Spleen (tissue), 11 donors: ENCODE data around the gene EGLN3. TPM values are rescaled to one million over a fixed set of nuclear protein-coding genes. Genes with fewer than 3 reads are reported as not detected.

Experiments
- DNase-seq: peaks from one replicate; pipeline ENCODE4 v3.0.0-alpha.2; 2020
- H3K27ac ChIP-seq, 8 donors: fragments of 200-600 bp; sonication (generic) in 7 of 8; 1 replicate in 4 of 8; 2 replicates in 4 of 8; pipeline versions ENCODE4 v1.5.0 to v1.8.0; 2016 to 2021; ENCODE audit warnings: inconsistent platforms in 4 of 8, mild to moderate bottlenecking in 4 of 8, moderate library complexity in 1 of 8
- H3K27me3 ChIP-seq, 7 donors: fragments of 200-600 bp; sonication (generic) in 6 of 7; replicated peaks in 1 of 7; 1 replicate in 4 of 7; 2 replicates in 3 of 7; pipeline versions ENCODE4 v1.5.0 to v1.8.0; 2016 to 2021; ENCODE audit warnings: inconsistent platforms in 3 of 7, mild to moderate bottlenecking in 1 of 7
- H3K36me3 ChIP-seq, 6 donors: fragments of 200-600 bp; sonication (generic) in 5 of 6; 1 replicate in 4 of 6; 2 replicates in 2 of 6; pipeline versions ENCODE4 v1.5.0 to v1.8.0; 2016 to 2021; ENCODE audit warnings: inconsistent platforms in 2 of 6
- H3K4me1 ChIP-seq, 6 donors: fragments of 200-600 bp; sonication (generic) in 5 of 6; 1 replicate in 3 of 6; 2 replicates in 3 of 6; pipeline versions ENCODE4 v1.5.0 to v1.8.0; 2016 to 2021; ENCODE audit warnings: inconsistent platforms in 3 of 6
- H3K4me3 ChIP-seq, 8 donors: fragments of 200-600 bp; sonication (generic) in 7 of 8; 1 replicate in 4 of 8; 2 replicates in 4 of 8; pipeline versions ENCODE4 v1.5.0 to v1.8.0; 2016 to 2021; ENCODE audit warnings: inconsistent platforms in 4 of 8, mild to moderate bottlenecking in 4 of 8, moderate library complexity in 2 of 8
- H3K9me3 ChIP-seq, 8 donors: fragments of 200-600 bp; sonication (generic) in 7 of 8; 1 replicate in 4 of 8; 2 replicates in 4 of 8; pipeline versions ENCODE4 v1.5.0 to v1.8.0; 2016 to 2021; ENCODE audit warnings: inconsistent platforms in 4 of 8
- POLR2A ChIP-seq, 3 donors: fragments of 450-650 bp; IDR thresholded peaks; one replicate each; pipeline ENCODE4 v1.5.1; 2017; ENCODE audit warnings: antibody characterized with exemption in 3 of 3, mild to moderate bottlenecking in 1 of 3
- POLR2AphosphoS5 ChIP-seq, 3 donors: sonication (generic); formaldehyde crosslinking; IDR thresholded peaks; one replicate each; pipeline ENCODE4 v1.5.1; 2017; ENCODE audit warnings: antibody characterized with exemption in 3 of 3
- WGBS, 5 donors: extraction: QIAGEN DNeasy Blood & Tissue Kit in 3 of 5; methylation state at CpG; one replicate each; pipeline versions ENCODE4 v1.1.5 to v1.1.7; 2013 to 2018; 5-methylcytosine and 5-hydroxymethylcytosine counted together
- intact Hi-C: fragments of 100-400 bp; cut with DNase I; formaldehyde crosslinking; loops from one replicate; pipeline ENCODE4 v1.15.0; 2023; ENCODE audit warnings: low total_unique reads
- polyA plus RNA-seq, 3 donors: library from polyadenylated mRNA; stranded (reverse); fragments of 200-250 nt; gene quantifications; one replicate each; pipeline ENCODE4 v1.2.1, GENCODE V29; 2013
- total RNA-seq, 7 donors: library from RNA; depleted of rRNA in 3 of 7; stranded (reverse); fragments of >200 nt in 3 of 7; fragmentation: NEBNext Ultra II Directional in 4 of 7; extraction: Animal tissue kit (Norgen Biotek cat#: 25700) in 4 of 7; gene quantifications; one replicate each; pipeline versions ENCODE4 v1.1.0 to v1.2.1, GENCODE V29; 2016 to 2021
- TF ChIP-seq, protein P1 (sequence below), 11 experiments: fragments of 200-600 bp in 7 of 11; fragments of 450-650 bp in 4 of 11; sonication (generic) in 4 of 11; IDR thresholded peaks in 8 of 11; conservative IDR thresholded peaks in 3 of 11; 1 replicate in 7 of 11; 2 replicates in 4 of 11; pipeline versions ENCODE4 v1.4.0 to v1.8.0; 2016 to 2021; ENCODE audit warnings: antibody characterized with exemption in 11 of 11, inconsistent platforms in 4 of 11, mild to moderate bottlenecking in 1 of 11
- donor health status: healthy with polysubstance abuse.
- donor health status: DM: no; HTN: no; CAD: no; lungs with moderate emphysema.
- donor health status: DM: no; HTN: no; CAD: no.
- donor health status: Bipolar disorder and iron deficiency.
- donor health status: healthy.
- donor health status: DM: no; HTN: no; CAD: no.
- donor health status: DM: yes; HTN: yes; CAD: no.

The EGLN3 gene
- total and polyA plus RNA-seq, 10 donors, result 4.0 to 21.5 (median 7.8) TPM

DNA sequence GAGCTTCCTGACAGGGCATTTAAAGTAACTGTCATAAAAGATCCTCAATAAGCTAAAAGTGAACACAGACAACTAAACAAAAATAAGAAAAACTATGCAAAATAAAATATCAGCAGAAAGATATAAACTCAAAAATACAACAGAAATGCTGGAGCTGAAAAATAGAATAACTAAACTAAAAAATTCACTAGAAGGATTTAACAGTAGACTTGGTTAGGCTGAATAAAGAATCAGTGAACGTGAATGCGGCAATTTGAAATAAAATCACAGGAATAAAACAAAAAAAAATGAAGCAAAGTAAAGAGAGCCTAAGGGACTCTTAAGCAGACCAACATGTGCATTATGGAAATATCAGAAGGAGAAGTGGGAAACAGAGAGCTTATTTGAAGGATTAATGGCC is 74.6 kb downstream of the EGLN3 start:
- 94 to 99% (median 96%) methylated on average over 2 of the region's 2 CpGs for WGBS, 5 donors
- H3K4me3 ChIP-seq, result no peak overlapping the region
- no peak for DNase-seq
- H3K27me3 ChIP-seq, result no peaks in the 10 kb centered on the region
- no peaks in the 10 kb centered on the region for H3K36me3 ChIP-seq
- TF ChIP-seq, protein P1, sequence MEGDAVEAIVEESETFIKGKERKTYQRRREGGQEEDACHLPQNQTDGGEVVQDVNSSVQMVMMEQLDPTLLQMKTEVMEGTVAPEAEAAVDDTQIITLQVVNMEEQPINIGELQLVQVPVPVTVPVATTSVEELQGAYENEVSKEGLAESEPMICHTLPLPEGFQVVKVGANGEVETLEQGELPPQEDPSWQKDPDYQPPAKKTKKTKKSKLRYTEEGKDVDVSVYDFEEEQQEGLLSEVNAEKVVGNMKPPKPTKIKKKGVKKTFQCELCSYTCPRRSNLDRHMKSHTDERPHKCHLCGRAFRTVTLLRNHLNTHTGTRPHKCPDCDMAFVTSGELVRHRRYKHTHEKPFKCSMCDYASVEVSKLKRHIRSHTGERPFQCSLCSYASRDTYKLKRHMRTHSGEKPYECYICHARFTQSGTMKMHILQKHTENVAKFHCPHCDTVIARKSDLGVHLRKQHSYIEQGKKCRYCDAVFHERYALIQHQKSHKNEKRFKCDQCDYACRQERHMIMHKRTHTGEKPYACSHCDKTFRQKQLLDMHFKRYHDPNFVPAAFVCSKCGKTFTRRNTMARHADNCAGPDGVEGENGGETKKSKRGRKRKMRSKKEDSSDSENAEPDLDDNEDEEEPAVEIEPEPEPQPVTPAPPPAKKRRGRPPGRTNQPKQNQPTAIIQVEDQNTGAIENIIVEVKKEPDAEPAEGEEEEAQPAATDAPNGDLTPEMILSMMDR (IDR thresholded peaks at IDR 0.05 in 8 of 11, conservative IDR thresholded peaks at IDR 0.05 in 3 of 11), result no peak
- TF ChIP-seq POLR2AphosphoS5 (IDR thresholded peaks at IDR 0.05) (no peak), POLR2A (IDR thresholded peaks at IDR 0.05) (no peak)
- H3K4me1 ChIP-seq, result no peaks in the 10 kb centered on the region
- intact Hi-C loops, result no loop called here
- H3K9me3 ChIP-seq, result peaks cover 3 to 57% (median 49%) of the 10 kb centered on the region in 8 donors
- H3K27ac ChIP-seq, result no peak overlapping the region
